ENCODE results near the gene FAT1.

The FAT1 gene

DNA sequence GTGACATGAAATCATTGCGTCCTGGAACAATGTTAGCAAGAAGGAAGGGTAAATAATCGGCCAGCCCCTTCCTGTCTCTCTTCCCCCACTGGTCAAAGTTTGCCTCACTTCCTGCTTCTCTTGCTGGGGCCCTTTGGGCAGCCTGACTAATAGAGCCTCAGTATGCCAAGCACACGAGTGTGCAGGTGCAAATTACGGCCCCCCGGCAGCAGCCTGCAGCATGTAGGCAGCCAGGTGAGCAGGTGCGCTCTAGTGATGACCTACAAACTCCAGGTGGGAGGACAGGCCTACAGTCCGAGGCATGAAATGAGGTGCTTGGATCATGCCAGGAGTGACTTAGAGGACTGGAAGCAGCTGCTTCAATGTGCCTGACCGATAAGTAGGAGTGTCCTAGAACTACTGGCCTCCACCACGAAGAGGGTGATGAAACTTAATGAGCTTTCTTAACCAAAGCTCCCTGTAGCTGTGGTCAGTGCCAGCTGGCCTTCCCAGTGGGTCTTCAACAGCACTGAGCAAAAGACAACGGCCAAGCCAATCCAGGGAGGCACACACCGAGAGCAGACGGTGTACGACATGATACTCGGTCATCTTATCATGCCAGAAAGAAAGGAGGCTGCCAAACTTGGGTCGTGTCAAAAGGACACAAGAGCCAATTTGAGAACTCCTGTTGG lies 26.1 kb upstream of the FAT1 start:
- no peak for DNase-seq (ENCODE audit: low read depth)

DNA sequence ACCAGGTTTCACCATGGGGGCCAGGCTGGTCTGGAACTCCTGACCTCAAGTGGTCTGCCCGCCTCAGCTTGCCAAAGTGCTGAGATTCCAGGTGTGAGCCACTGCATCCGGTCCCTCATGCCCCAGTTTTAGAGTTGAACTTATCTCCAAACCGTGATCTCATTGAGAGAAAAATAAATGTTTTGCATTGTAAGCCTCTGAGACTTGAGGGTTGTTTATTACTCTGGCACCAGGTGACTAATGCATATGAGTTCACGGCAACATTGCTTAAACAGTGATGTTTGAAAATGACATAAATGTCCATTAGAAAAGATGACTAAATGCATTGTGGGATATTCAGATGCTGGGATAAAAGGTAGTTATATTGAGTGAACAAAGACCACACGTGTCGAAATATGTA lies 22.9 kb upstream of the FAT1 start:
- no peak for DNase-seq (ENCODE audit: low read depth)

DNA sequence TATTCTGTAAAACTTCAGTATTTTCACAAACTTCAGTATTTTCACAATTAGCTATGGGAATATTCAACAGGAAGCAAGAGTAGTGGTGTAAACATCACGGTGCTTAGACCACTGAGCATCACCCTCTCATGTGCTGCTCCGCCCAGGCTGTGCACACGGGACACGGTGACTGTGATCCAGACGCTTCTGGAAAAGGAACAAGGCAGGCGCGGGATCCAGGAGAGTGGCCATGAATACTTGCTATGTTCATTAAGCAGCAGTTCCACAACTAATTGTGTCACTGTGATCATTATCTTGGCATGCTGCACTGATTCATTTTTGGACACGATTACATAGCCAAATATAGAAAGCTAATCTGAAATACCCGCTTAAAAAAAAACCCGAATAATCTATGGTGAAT lies 19.6 kb upstream of the FAT1 start:
- DNase-seq (ENCODE audit: low read depth), result no peak

DNA sequence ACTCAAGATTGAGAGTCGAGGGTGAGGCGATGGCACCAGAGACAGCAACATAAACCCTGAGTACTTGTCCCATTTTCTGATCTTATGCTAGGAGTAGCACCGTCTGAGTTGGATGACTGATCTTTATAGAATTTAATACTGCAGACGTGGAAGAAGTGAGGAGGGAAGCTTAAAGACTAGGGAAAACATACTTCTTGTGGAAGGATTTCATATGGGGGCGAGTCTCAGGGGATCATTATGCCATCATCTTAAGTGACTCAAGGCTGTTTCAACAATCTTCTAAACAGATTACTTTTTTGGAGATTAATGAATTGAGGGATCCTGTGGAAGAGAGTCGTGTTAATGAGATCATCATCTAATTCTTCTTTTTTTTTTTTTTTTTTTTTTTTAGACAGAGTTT lies 17.2 kb upstream of the FAT1 start:
- no peak for DNase-seq (ENCODE audit: low read depth)

DNA sequence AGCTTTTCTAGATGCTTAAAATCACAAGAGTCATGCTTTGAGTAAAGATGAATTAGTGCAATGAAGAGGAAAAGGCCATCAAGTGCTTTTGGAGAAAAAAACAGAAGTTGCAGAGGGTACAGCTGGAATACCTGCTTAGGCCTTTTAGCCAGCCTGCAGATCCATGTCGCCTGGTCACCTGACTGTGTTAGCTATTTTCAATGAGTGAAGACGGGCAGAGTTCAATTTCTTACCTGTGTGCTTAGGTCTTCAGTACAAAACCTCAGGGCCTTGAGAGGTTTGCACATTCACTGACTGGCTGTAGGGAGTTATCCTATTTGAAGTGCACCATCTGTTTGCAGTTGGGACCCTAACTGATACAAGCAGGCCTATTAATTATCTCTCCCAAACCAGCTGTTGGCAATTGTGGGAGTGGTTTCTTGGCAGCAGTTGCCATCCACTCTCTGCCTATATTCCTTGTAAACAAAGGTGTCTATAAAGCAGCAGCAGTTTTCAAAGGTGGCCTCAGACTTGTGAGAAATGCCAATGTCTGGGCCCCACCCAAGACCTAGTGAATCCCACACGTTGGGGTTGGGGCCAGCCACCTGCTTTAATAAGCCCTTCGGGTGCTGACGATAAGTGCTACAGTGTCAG lies 16.3 kb upstream of the FAT1 start:
- DNase-seq (ENCODE audit: low read depth), result no peak

DNA sequence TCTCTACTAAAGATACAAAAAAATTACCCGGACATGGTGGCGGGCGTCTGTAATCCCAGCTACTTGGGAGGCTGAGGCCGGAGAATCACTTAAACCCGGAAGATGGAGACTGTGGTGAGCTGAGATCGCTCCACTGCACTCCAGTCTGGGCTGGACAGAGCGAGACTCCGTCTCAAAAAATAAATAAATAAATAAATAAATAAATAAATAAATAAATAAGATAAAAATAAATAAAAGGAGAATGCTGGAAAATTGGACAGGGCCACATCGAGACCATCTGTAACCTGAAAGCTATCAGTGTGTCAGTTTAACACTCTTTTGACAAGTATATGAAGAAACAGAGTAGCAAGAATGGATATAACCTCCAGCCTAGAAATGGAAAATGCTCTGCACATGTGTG lies 15.7 kb upstream of the FAT1 start:
- DNase-seq (ENCODE audit: low read depth), result no peak

DNA sequence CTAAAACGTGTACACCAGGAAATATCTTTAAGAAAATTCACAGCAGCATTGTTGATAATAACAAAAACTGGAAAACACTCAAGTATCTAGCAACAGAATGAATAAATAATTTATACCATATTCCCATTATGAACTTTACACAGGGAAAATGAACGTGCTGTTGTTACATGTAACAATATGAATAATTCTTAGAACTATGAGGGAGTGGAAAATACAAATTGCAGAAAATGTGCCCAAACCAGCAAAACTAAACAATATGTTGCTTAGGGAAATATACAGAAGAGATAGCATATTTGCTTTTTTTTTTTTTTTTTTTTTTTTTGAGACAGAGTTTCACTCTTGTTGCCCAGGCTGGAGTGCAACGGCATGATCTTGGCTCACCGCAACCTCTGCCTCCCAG lies 14.8 kb upstream of the FAT1 start:
- no peak for DNase-seq (ENCODE audit: low read depth)

DNA sequence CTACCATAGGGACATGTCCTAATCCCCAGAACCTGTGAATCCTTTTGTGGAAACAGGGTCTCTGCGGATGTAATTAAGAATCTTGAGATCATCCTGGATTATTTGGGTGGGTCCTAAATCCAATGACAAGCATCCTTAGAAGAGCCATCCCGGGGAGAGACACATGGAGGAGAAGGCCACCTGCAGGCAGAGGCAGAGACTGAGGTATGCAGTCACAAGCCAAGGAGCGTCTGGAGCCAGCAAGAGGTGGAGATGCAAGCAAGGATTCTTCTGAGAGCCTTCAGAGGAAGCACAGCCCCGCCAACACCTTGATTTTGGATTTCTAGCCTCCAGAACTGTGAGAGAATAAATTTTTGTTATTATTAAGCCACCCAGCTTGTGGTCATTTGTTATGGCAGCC lies 13.8 kb upstream of the FAT1 start:
- DNase-seq (ENCODE audit: low read depth), result no peak

DNA sequence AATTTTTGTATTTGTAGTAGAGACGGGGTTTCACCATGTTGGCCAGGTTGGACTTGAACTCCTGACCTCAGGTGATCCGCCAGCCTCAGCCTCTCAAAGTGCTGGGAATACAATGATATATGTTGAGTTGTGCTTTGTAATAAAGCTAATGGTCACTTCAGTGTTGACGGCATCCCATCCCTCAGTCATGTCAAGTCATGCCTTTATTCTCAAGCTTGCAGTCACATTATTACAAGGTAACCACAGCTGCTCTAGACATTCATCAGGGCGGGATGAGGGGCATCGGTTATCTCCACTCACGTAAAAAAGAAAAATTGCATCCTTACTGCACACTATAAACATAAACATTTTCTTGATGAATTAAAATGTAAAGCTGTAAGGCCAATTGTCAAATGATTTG lies 12.8 kb upstream of the FAT1 start:
- no peak for DNase-seq (ENCODE audit: low read depth)

DNA sequence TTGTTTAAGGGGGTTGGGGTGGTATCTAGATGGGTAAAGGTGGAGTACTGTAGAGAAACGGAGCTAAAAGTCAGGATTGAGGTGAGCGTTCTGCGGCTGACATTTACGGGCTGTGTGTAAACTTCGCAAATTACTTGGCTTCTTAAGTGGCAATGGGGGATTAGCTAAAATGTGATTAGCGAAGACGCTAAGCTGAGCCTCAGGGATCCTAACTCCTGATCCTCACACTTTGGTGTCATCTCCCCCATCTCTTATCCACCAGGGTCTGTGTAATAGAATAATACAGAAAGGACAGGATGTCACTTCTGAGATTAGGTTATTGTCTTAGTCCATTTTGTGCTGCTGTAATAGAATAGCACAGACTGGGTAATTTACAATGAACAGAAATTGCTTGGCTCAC lies 10.6 kb upstream of the FAT1 start:
- DNase-seq (ENCODE audit: low read depth), result no peak

DNA sequence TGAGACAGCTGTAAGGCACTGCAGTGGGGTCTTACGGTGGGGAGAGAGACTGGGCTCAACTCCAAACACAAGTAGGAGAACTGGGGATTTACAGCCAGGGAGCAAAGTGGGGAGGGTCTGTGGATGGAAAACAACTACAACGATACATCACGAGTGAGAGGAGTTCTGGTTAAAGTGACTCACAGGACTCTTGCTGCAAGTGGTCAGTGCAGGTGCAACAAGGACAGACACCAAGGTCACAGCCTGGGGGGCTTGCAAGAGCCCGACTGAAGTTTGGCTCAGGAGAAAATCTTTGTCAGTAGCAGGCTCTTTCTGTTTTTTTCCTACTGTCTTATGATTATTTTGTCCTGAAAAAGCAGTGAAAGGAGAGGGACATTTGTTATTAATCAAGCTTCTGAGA lies 10.1 kb upstream of the FAT1 start:
- no peak for DNase-seq (ENCODE audit: low read depth)

DNA sequence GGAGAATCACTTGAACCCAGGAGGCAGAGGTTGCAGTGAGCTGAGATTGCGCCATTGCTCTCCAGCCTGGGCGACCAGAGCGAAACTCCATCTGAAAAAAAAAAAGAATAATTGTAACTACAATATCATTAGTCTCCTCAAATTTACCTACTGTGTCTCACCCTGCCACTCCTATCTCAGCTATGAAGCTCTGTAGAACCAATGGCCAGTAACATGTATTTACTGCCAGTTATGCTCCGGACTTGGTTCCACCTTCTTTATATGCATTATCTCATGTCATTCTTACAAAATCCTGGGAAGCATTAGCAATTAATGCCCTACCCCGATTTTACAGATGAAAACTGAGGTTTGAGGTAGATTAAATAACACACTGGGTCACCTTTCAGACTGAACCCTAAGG lies 7.0 kb upstream of the FAT1 start:
- no peak for DNase-seq (ENCODE audit: low read depth)

DNA sequence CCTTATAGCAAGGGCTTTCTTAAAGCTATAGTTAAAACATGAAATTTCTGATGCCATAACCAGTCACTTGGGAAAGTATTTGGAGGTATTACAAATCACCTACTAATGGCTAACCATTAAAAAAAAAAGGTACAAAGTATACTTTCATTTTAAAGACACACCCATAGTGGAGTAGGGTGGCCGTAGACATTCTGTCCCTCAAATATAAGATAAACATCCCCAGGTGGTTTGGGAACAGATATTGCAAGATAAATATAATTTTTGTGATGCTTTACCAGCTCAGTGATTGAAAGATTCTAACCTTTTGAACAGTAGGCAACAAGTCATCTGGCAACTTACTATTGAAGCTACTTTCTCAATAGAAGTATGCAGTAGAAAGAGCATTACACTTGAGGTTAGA lies 6.2 kb upstream of the FAT1 start:
- DNase-seq (ENCODE audit: low read depth), result no peak

DNA sequence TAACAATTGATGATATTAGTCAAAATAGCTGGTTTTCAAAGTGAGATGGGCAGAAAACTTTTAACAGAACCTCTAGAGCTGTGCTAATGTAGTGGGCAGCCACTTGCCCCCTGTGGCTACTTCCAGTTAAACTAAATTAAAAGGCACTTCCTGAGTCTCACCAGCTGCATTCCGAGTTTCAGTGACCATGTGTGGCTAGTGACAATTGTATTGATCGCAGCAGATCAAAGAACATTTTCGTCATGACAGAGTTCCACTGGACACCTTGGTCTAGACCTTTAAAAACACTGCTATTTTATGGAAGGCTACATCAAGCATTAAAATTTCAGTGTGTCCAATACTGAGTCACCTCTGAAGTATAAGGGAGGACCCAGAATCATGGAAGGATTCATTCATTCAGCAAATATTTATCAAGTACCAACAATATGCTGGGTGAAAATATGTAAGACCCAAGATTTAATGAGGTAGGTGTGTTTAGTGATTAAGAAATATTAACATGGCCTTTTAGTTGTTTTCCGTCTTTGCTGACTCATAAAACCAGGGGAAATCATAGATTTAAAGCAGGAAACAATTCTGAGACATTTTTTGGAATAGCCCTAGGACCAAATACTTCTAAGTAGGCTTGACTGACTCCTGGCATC lies 5.1 kb upstream of the FAT1 start:
- DNase-seq (ENCODE audit: low read depth), result no peak

DNA sequence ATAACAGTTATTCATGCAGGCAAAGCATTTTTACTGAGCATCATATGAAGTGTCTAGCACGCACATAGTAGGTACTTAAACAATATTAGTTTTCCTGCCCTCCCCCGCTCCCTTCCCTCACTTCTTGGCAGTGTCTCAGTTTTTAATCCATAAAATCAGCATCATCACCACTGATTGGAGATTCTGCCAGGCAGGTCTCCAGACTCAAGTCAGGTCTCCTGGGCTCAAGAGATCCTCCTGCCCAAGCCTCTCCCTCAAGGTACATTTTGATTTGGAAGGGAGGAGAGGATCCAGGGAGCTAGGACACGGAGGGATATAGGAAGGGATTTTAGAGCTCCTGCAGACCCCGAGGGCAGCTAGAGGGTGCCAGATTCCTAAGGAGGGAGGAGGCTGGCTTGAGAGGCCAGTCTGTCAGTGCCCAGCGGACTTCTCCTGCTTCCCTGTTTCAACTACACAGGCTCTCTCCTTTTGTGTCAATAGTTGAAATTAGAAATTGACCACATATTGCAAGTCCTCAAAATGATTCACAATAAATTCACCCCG lies 4.4 kb upstream of the FAT1 start:
- DNase-seq (ENCODE audit: low read depth), result no peak

DNA sequence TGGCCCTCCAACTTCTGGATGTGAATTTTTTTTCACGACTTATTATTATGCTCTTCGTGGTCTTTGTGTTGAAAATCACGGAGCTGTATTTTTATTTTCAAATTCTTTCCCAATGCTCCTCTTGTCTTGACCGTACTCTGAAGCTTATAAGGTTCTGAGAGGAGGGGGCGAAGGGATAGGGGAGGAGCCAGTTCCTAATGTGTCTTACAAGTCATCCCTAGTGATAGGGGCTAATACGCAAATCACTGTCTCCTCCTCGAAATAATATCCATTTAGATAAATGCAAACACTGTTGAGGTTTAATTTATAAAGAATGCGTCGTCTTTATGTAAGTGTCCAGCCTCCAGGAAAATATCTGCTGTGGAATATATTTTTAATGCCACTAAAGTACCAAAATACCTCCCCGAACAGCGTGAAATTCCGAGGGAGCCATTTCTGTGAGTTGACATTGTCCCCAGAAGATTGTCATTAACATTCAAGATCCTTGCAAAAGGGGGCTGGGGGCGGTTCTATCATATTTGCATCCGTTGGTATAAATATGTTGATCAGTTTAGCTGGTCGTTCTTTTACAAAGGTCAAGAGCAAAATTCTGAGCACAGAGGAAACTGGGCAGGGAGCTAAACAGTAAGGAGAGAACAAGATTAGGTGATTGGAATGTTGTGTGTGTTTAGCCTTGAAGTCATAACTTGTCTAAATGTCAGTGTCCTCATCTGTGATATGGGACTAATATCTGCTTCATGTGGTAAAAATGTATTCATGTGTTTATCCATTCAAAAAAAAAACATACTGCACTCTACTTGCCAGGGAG lies 3.7 kb upstream of the FAT1 start:
- DNase-seq (ENCODE audit: low read depth), result no peak

DNA sequence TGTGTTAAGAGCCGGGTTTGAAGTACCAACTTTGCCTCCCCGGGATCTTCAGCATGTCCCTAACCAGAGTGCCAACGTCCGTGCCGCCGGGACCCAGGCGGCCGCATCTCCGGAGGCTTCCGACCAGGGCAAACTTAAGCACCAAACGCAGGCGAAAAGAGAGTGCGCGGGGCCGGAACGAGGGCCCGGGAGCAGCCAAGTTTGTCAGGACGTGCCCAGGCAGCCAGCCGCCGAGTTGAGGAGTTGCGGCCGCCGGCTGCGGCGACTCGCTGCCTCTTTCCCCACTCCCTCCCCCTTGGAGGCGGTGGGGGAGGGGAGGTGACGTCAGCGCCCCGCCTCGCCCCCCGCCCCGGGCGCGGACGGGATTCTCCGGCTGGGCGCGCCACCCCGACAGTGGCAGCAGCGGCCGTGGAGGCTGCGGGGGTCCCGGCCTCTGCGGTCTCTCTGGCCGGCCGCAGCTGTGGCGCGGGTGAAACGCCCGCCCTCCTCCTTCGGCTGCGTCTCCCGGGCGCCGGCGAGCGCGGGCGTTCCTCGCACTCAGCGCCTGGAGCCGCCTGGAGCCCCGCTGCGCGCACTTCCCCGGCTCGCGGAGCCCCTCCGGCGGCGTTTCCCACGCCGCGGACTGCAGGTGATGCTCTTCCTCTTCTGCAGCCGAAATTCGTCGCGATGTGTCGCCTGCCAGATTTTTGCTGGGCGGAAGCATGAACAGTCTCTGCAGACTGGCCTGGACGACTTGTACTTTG lies 2.9 kb upstream of the FAT1 start:
- DNase-seq (ENCODE audit: low read depth), result no peak

DNA sequence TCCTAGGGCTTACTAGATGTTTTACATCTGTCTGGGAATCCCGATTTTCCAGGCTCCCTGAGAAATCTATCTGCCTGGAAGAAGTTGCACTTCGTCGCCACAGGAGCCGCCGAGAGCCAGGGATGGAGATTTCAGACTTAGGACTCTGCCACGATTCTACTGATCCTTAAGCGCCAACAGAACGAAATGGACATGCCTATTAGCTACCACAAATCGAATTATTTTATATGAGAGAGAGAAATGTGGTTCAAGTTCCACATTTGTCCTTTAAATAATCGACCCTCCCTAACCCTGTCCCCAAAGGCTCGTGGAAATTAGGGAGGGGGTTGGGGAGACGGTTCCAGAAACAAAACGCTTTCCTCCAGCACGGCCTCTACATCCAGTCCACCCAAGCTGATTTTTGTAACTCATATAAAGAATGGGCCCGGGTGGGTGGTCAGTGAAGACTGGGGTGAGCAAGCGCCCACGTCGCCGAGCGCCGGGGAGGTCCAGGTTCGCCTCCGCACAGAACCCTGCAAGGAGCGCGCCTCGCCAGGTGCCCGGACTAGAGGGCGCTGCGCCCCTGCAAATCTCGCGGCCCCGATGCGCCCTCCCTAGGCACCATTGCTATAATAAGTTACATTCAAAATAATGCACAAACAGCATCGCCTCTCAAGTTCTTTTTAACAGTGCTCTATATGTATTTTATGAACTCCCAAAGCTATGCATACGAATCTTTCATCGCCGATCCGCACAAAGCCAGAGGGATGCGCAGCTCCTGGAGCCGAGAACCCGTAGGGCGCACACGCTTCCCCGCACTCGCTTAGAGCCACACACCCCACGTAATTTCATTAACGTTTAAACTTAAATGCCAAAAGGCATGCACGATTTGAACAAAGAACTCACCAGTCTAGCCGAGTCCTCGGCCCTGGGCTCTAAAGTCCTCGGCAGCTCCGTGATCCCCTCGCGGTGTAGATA lies 2.1 kb upstream of the FAT1 start:
- DNase-seq (ENCODE audit: low read depth), result no peak

DNA sequence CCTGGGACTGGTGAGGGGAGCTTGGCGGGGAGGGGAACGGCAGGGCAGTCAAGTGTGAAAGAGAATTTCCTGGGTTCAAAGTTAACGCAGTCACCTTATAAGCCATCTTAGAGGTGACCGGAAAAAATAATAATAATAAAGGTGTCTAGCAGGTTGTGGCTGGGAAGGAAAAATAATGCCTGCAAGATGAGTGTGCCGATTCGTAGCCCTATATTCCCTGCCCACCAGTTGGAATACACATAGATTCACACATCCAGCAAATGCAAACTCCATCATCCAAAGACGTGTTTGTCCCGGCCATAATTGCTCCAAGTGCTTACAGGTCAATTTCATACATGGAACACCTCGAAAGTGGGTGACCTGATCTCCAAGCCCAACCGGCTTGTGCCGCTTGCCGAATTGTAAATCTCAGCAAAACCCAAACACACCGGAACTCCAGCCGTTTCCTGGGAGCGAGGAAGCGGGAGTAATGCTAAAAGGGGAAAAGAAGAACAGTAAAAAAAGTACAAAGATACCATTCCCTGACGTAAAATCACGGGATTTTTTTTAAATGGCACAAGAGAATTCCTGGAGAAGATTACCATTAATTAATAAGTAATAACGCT lies 1.3 kb upstream of the FAT1 start:
- no peak for DNase-seq (ENCODE audit: low read depth)
